Smooth muscle cell of the brain vasculature (primary cell): ENCODE measurements around the gene MBD3L1.

ENCODE experiments used
- DNase-seq: peaks from one replicate; pipeline ENCODE4 v3.0.0-alpha.2; 2012; ENCODE audit warnings: low read depth, low spot score

The MBD3L1 gene

GRCh38 chr19:8832132-8833021, at the start of gene MBD3L1, which contains the start of gene ZNF558:
Gene MBD3L1, plus strand, starts transcription at chr19:8832377. Its CDS starts 10,302 bp downstream, at chr19:8842679.
Gene ZNF558, minus strand, starts transcription at chr19:8832304. Its CDS starts 9,645 bp downstream, at chr19:8822659.
- DNase-seq, result peak; percentile 88

GRCh38 chr19:8794823-8795222, 37.4 kb upstream of the MBD3L1 start:
- DNase-seq, result no peak

- no peak for DNase-seq
These were observed 25.5 kb upstream of the MBD3L1 start for GRCh38 chr19:8806661-8807060.

GRCh38 chr19:8811315-8812172, 20.6 kb upstream of the MBD3L1 start:
- DNase-seq, result no peak

GRCh38 chr19:8814176-8814575, 18.0 kb upstream of the MBD3L1 start:
- no peak for DNase-seq

GRCh38 chr19:8815780-8816179, 16.4 kb upstream of the MBD3L1 start:
- DNase-seq, result no peak

GRCh38 chr19:8820234-8820633, 11.9 kb upstream of the MBD3L1 start:
- no peak for DNase-seq

GRCh38 chr19:8821748-8822241, 10.4 kb upstream of the MBD3L1 start:
- DNase-seq, result no peak

GRCh38 chr19:8826371-8826770, 5.8 kb upstream of the MBD3L1 start:
- DNase-seq, result no peak

GRCh38 chr19:8827277-8827676, 4.9 kb upstream of the MBD3L1 start:
- no peak for DNase-seq

GRCh38 chr19:8831373-8831772, 804 bp upstream of the MBD3L1 start:
- DNase-seq, result no peak

- DNase-seq, result no peak
These were observed 395 bp upstream of the MBD3L1 start for GRCh38 chr19:8831832-8832131.

- DNase-seq, result no peak
These were observed 3.3 kb downstream of the MBD3L1 start for GRCh38 chr19:8835446-8835845.

- DNase-seq, result no peak
These were observed 3.7 kb downstream of the MBD3L1 start for GRCh38 chr19:8835877-8836276.

- DNase-seq, result no peak
These were observed 8.5 kb downstream of the MBD3L1 start for GRCh38 chr19:8840708-8841107.

GRCh38 chr19:8846819-8847218, 14.6 kb downstream of the MBD3L1 start:
- DNase-seq, result no peak

GRCh38 chr19:8849232-8849631, 17.1 kb downstream of the MBD3L1 start:
- DNase-seq, result no peak

- no peak for DNase-seq
These were observed 18.3 kb downstream of the MBD3L1 start for GRCh38 chr19:8850488-8850887.

- DNase-seq, result no peak
These were observed 26.1 kb downstream of the MBD3L1 start for GRCh38 chr19:8858260-8858659.

- no peak for DNase-seq
These were observed 34.2 kb downstream of the MBD3L1 start for GRCh38 chr19:8866344-8866743.

GRCh38 chr19:8877854-8878705, 45.9 kb downstream of the MBD3L1 start:
- DNase-seq, result no peak
